AG04449 (cell line): Measurements from ENCODE around the gene SEC63.

Source experiments
- CTCF ChIA-PET: fragments of 350-600 bp; formaldehyde crosslinking; extraction: SDS; loops from one replicate; lab custom pipeline; 2021; ENCODE audit warnings: antibody characterized with exemption; lab: Yijun Ruan, JAX
- POLR2A ChIA-PET: fragments of 400-600, 350-600 bp; formaldehyde crosslinking; extraction: SDS; loops from one replicate; lab custom pipeline; 2020; ENCODE audit warnings: antibody characterized with exemption, inconsistent platforms; lab: Yijun Ruan, JAX
- DNase-seq: peaks from one replicate; pipeline ENCODE4 v3.0.0-alpha.2; 2010; ENCODE audit warnings: low read depth, low spot score
- H3K4me3 ChIP-seq: 2 replicates; pipeline ENCODE4 v1.5.1; 2011; ENCODE audit warnings: low read depth, mild to moderate bottlenecking, control low read depth, low read length
- TF ChIP-seq, protein P1 (sequence below): IDR thresholded peaks from one replicate; pipeline ENCODE4 v1.5.1; 2011; ENCODE audit warnings: mild to moderate bottlenecking, moderate library complexity, low read length, control low read depth, inconsistent platforms; ENCODE audit not compliant: insufficient read depth; ENCODE audit errors: missing control alignments

Gene SEC63

DNA sequence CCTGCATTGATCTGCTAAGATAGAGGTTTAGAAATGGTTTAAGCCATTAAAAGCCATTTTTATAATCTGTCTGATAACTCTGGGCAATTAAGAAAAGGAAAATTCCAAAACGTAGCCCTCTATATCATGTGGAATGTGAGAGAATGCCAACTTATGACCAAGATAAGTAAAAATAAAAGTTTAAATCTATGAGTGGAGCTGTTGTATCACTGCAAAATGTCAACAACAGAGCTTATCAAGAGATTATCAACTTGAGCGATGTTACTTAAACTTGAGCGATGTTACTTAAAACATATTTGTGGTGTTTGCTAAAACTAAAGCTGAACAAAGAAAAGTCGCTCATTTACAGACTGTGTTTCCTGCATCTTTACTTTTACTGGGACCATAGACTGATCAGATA lies 87.0 kb downstream of the SEC63 start:
- no peak for DNase-seq
- POLR2A ChIA-PET, result no interaction called here

DNA sequence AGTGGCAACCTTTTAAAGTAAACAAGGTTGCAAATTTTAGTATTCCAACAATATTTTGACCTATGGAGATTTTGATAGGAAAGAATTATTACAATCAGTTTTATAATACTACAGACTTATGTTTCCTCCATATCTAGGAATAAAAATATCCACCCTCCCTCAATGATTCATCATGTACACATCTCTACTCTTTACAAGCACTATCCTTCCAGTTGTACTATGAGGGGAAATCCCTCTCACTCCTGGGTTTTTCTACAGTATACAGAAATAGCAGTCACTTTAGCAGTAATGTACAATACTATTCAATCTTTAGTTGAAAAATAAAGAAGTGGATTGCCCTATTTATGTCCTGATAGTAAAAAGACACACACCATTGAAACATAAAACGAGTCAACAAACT lies 87.6 kb downstream of the SEC63 start:
- peak; percentile 17 for DNase-seq
- CTCF ChIA-PET, result interaction anchor here (6.0 kb wide), 1 partner anchor 22 kb away, joined by 37 read pairs; no protein-coding TSS in a partner anchor
- POLR2A ChIA-PET, result no interaction called here
- TF ChIP-seq, protein P1, sequence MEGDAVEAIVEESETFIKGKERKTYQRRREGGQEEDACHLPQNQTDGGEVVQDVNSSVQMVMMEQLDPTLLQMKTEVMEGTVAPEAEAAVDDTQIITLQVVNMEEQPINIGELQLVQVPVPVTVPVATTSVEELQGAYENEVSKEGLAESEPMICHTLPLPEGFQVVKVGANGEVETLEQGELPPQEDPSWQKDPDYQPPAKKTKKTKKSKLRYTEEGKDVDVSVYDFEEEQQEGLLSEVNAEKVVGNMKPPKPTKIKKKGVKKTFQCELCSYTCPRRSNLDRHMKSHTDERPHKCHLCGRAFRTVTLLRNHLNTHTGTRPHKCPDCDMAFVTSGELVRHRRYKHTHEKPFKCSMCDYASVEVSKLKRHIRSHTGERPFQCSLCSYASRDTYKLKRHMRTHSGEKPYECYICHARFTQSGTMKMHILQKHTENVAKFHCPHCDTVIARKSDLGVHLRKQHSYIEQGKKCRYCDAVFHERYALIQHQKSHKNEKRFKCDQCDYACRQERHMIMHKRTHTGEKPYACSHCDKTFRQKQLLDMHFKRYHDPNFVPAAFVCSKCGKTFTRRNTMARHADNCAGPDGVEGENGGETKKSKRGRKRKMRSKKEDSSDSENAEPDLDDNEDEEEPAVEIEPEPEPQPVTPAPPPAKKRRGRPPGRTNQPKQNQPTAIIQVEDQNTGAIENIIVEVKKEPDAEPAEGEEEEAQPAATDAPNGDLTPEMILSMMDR, result no peak
- no peak overlapping the region for H3K4me3 ChIP-seq

More for the DNA sequence above, 87.0 kb downstream of the SEC63 start:
- TF ChIP-seq, protein P1, result no peak
- H3K4me3 ChIP-seq, result no peak overlapping the region
- CTCF ChIA-PET, result interaction anchor here (6.0 kb wide), 1 partner anchor 23 kb away, joined by 37 read pairs; no protein-coding TSS in a partner anchor

DNA sequence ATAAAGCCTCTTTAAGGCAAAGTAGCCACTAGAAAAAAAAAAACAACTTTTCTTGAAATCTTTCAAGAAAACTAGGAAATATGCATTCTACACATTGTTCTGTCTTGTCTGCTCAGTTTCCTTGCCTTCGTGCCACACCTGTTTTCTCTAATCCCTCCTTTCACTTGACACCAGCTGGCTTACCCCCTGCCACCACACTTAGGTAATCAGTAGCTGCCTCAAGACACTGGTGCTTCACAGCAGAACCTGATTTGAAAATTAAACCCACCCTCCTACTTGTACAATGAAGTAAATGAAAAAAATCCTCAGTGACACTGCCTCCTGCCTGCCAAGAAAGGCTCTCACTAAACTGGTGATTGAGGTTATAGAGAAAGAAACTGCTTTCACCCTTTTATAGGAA lies 88.1 kb downstream of the SEC63 start:
- TF ChIP-seq, protein P1, result no peak
- no peak for DNase-seq
- CTCF ChIA-PET, result interaction anchor here (6.0 kb wide), 1 partner anchor 22 kb away, joined by 37 read pairs; no protein-coding TSS in a partner anchor
- no peak overlapping the region for H3K4me3 ChIP-seq
- POLR2A ChIA-PET, result no interaction called here

DNA sequence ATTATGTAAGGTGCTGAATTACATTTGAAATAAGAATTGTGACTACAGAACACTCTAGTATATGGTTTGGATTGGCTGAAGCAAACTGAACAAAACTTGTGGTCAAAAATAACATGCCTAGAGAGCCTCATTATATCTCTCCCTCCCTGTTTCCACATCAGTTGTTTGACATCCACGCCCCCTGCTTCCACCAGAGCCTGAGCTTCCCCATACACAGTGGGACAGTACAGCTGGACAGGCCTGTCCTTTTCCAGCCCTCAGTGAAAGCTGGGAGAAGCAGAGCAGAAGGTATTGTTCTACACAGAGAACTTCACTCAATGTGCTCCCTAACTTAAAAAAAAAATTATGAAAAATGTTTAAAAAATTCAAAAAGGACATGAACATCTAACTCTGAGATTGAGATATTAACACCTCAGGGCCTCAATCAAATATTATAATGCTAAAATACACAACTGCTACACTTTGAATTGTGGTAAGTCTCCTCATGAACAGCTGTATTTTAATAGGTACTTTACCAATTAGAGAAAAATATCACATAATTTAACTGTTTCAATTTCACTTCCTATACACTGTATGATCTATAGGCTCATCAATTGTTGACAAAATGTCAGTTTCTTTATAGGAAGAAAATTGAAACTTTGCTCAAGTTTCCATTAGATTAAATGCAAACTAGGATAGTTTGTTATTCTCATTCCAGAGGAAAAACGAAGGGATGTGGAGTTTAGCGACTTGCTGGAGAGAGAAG lies 89.0 kb downstream of the SEC63 start:
- TF ChIP-seq, protein P1, result no peak
- no peak overlapping the region for H3K4me3 ChIP-seq
- DNase-seq, result no peak
- CTCF ChIA-PET, result interaction anchor here (1.0 to 6.0 kb wide), 3 partner anchors 7 to 24 kb away, joined by 3 to 37 read pairs (median 15); no protein-coding TSS in a partner anchor
- POLR2A ChIA-PET, result interaction anchor here (0.7 kb wide), 1 partner anchor 243 kb away, joined by 3 read pairs; no protein-coding TSS in a partner anchor

DNA sequence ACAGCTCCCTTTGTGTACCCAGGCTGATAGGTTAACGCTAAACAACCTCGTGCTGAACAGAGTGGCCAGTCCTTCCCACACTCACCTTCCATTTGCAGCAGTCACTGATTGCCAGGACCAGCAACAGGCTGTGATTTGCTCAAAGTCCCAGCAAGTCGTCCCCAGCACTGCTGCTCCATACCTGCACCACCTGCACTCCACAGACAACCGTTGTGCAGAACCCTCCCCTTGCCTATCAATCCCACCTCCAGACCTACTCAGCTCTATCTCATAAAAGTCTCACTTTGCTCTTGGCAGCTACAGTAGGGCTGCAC lies 90.7 kb downstream of the SEC63 start:
- TF ChIP-seq, protein P1, result no peak
- ChIA-PET POLR2A (no interaction called here), CTCF (interaction anchor here (0.6 to 6.0 kb wide), 8 partner anchors 9 to 193 kb away, joined by 3 to 37 read pairs (median 6); no protein-coding TSS in a partner anchor)
- no peak for DNase-seq
- no peak overlapping the region for H3K4me3 ChIP-seq

DNA sequence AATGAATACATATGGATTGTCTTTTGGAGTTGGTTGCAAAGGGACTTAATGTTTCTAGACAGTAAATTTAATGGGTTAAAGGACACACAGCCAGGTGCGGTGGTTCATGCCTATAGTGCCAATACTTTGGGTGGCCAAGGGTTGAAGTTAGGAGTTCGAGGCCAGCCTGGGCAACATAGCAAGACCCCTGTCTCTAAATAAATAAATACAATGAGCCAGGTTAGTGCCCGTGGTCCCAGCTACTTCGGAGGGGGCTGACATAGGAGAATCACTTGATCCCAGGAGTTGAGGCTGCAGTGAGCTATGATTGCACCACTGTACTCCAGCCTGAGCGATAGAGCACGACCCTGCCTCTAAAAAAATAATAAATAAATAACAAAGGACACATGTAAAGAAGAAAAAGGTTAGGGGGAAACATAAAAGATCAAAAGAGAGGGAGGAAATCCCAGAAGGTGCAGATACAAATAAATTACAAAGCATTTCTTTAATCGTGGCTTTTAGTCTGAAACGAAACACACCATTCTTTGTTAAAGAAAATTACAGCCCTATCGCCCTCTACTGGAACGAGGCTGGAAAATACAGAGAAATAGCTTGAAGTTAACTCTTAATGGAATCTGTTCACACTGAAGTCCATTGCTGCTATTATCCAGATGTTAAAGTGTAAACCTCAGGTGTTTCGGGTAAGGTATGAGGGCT lies 91.3 kb downstream of the SEC63 start:
- POLR2A ChIA-PET, result no interaction called here
- H3K4me3 ChIP-seq, result no peak overlapping the region
- TF ChIP-seq, protein P1, result peak; percentile 35
- no peak for DNase-seq
- CTCF ChIA-PET, result interaction anchor here (0.6 to 6.0 kb wide), 7 partner anchors 9 to 192 kb away, joined by 3 to 37 read pairs (median 7); no protein-coding TSS in a partner anchor
